ENCODE data around the gene USP6. TPM values are rescaled to one million over a fixed set of nuclear protein-coding genes. Genes with fewer than 3 reads are reported as not detected.

The USP6 gene
- total RNA-seq, 6 experiments from 2014 or later = 0.02 to 0.07 TPM; not detected in 4

DNA sequence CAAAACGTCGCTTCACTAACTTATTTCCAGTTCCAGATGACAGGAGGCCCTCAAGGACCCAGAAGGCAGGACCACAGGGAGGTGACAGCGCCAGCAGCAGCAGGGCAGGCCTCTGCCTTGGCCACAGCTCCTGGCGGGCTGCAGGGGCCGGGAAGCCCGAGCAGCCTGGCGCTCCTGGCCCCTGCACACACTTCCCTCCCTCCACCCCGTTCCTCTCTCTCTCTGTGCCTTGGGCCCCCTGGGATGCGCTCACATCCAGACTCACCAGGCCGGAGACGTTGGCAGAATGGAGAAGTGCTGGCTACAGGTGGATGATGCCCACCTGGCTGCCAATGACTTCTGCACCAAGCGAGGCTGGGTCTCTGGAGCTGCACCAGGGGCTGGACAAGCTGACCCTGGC lies 63.2 kb downstream of the USP6 start:
- ATAC-seq = no peak
- Histone ChIP-seq H3K36me3 (no peaks in the 10 kb centered on the region), H3K4me3 (no peak overlapping the region), H3K27ac (no peak overlapping the region), H3K4me1 (no peaks in the 10 kb centered on the region), H3K9me3 (peaks cover 6 to 68% (median 39%) of the 10 kb centered on the region in 4 donors), H3K27me3 (no peaks in the 10 kb centered on the region)
- WGBS (ENCODE audit: insufficient coverage, low coverage, low lambda C conversion rate, missing lambda C conversion rate) = 100% methylated on average over 3 of the region's 12 CpGs
- TF ChIP-seq, protein P1, sequence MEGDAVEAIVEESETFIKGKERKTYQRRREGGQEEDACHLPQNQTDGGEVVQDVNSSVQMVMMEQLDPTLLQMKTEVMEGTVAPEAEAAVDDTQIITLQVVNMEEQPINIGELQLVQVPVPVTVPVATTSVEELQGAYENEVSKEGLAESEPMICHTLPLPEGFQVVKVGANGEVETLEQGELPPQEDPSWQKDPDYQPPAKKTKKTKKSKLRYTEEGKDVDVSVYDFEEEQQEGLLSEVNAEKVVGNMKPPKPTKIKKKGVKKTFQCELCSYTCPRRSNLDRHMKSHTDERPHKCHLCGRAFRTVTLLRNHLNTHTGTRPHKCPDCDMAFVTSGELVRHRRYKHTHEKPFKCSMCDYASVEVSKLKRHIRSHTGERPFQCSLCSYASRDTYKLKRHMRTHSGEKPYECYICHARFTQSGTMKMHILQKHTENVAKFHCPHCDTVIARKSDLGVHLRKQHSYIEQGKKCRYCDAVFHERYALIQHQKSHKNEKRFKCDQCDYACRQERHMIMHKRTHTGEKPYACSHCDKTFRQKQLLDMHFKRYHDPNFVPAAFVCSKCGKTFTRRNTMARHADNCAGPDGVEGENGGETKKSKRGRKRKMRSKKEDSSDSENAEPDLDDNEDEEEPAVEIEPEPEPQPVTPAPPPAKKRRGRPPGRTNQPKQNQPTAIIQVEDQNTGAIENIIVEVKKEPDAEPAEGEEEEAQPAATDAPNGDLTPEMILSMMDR (IDR thresholded peaks at IDR 0.05) = no peak
- TF ChIP-seq POLR2A (IDR thresholded peaks at IDR 0.05) = no peak
- DNase-seq = no peak
- intact Hi-C loops (cut with DNase I) = no loop called here

DNA sequence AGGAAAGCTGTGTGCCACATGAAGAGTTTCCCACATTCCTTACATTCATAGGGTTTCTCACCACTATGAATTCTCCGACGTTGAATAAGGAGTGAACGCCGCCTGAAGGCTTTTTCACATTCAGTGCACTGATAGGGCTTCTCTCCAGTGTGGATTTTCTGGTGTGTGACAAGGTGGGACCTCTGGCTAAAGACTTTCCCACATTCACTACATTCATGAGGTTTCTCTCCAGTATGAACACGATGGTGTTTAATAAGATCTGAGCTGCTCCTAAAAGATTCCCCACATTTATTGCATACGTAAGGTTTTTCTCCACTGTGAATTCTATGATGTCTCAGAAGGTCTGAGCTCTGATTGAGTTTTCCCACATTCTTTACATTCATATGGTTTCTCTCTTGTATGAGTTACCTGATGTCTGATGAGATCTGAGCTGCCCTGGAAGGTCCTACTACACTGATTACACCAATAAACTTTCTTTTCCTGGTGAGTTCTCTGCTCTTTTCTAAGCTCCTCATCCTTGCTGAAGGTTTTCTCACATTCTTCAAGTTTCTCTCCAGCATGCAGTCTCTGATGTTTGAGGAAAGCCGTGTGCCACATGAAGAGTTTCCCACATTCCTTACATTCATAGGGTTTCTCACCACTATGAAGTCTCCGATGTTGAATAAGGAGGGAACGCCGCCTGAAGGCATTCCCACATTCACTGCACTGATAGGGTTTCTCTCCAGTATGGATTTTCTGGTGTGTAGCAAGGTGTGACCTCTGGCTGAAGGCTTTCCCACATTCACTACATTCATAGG lies 65.9 kb downstream of the USP6 start:
- WGBS (ENCODE audit: insufficient coverage, low coverage, low lambda C conversion rate, missing lambda C conversion rate) = 96% methylated on average over 9 of the region's 10 CpGs
- TF ChIP-seq POLR2A (IDR thresholded peaks at IDR 0.05) = no peak
- TF ChIP-seq, protein P1 (IDR thresholded peaks at IDR 0.05) = no peak
- DNase-seq = no peak
- Histone ChIP-seq H3K4me1 (no peaks in the 10 kb centered on the region), H3K36me3 (peaks cover 0 to under 1% (median 0%) of the 10 kb centered on the region in 4 donors), H3K27ac (no peak overlapping the region), H3K27me3 (no peaks in the 10 kb centered on the region), H3K4me3 (no peak overlapping the region), H3K9me3 (peaks cover 6 to 83% (median 46%) of the 10 kb centered on the region in 4 donors)
- intact Hi-C loops (cut with DNase I) = no loop called here
- no peak for ATAC-seq

DNA sequence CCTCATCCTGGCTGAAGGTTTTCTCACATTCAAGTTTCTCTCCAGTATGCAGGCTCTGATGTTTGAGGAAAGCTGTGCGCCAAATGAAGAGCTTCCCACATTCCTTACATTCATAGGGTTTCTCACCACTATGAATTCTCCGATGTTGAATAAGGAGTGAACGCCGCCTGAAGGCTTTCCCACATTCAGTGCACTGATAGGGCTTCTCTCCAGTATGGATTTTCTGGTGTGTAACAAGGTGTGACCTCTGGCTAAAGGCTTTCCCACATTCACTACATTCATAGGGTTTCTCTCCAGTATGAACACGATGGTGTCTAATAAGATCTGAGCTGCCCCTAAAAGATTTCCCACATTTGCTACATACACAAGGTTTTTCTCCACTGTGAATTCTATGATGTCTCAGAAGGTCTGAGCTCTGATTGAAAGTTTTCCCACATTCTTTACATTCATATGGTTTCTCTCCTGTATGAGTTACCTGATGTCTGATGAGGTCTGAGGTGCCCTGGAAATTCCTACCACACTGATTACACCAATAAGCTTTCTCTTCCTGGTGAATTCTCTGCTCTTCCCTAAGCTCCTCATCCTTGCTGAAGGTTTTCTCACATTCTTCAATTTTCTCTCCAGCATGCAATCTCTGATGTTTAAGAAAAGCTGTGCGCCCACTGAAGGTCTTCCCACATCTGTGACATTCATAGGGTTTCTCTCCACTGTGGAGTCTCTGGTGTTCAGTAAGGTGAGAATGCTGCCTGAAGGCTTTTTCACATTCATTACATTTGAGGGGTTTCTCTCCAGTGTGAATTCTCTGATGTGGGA lies 67.0 kb downstream of the USP6 start:
- no peak overlapping the region for H3K27ac ChIP-seq
- TF ChIP-seq POLR2A (IDR thresholded peaks at IDR 0.05) = no peak
- TF ChIP-seq, protein P1 (IDR thresholded peaks at IDR 0.05) = no peak
- H3K4me3 ChIP-seq = no peak overlapping the region
- no peak for ATAC-seq
- no peaks in the 10 kb centered on the region for H3K27me3 ChIP-seq
- intact Hi-C loops (cut with DNase I) = no loop called here
- H3K4me1 ChIP-seq = no peaks in the 10 kb centered on the region
- WGBS (ENCODE audit: insufficient coverage, low coverage, low lambda C conversion rate, missing lambda C conversion rate) = 96% methylated on average over 6 of the region's 6 CpGs
- H3K36me3 ChIP-seq = peaks cover 0 to 1% (median 0%) of the 10 kb centered on the region in 4 donors
- DNase-seq = no peak
- peaks cover 6 to 80% (median 43%) of the 10 kb centered on the region in 4 donors for H3K9me3 ChIP-seq

DNA sequence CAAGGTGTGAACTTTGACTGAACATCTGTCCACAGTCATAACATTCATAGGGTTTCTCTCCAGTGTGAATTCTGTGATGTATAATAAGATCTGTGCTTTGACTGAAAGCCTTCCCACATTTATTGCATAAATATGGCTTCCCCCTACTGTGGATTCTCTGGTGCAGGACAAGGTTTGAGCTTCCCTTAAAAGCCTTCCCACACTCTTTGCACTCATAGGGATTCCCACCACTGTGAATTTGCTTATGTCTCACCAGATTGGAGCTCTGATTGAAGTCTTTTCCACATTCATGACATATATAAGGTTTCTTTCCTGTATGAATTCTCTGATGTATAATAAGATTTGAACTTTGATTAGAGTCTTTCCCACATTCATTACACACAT lies 67.6 kb downstream of the USP6 start:
- intact Hi-C loops (cut with DNase I) = no loop called here
- no peak for TF ChIP-seq POLR2A (IDR thresholded peaks at IDR 0.05)
- TF ChIP-seq, protein P1 (IDR thresholded peaks at IDR 0.05) = no peak
- ATAC-seq (no peak), DNase-seq (no peak)
- Histone ChIP-seq H3K4me1 (no peaks in the 10 kb centered on the region), H3K9me3 (peaks cover 6 to 80% (median 40%) of the 10 kb centered on the region in 4 donors), H3K4me3 (no peak overlapping the region), H3K27ac (no peak overlapping the region), H3K27me3 (no peaks in the 10 kb centered on the region), H3K36me3 (peaks cover 0 to 1% (median 0%) of the 10 kb centered on the region in 4 donors)

Measured in right lobe of liver (tissue), 6 donors.